Neutrophil (primary cell): ENCODE data around the gene BICDL2.
A peak's percentile ranks its signal among the peaks of the same experiment; 100 is the strongest.
"Not testable (repeated sequence)": the region's sequence is repeated elsewhere in the genome, so short reads cannot be mapped to it uniquely, and the experiment has no call there.

Experiments used
- H3K27ac ChIP-seq: fragments of 200-600 bp; sonication (generic); 2 replicates; pipeline ENCODE4 v1.5.1; 2016; ENCODE audit warnings: mild to moderate bottlenecking, moderate library complexity
- H3K27me3 ChIP-seq: fragments of 200-600 bp; sonication (generic); 2 replicates; pipeline ENCODE4 v1.6.0; 2016; ENCODE audit warnings: mild to moderate bottlenecking
- H3K36me3 ChIP-seq: fragments of 200-600 bp; sonication (generic); 2 replicates; pipeline ENCODE4 v1.5.1; 2017
- H3K4me1 ChIP-seq, 2 experiments: fragments of 200-600 bp in 1 of 2; sonication (generic) in 1 of 2; 1 replicate in 1 of 2; 2 replicates in 1 of 2; pipeline versions ENCODE4 v1.5.1 to v1.6.1; 2013 to 2016; ENCODE audit warnings: low read depth in 1 of 2, low read length in 1 of 2, mild to moderate bottlenecking in 1 of 2, moderate library complexity in 1 of 2; ENCODE audit not compliant: control insufficient read depth in 1 of 2, insufficient read depth in 1 of 2
- H3K4me3 ChIP-seq, 2 experiments: fragments of 200-600 bp in 1 of 2; sonication (generic) in 1 of 2; 1 replicate in 1 of 2; 2 replicates in 1 of 2; pipeline ENCODE4 v1.5.1; 2013 to 2016; ENCODE audit warnings: low read depth in 1 of 2, low read length in 1 of 2, mild to moderate bottlenecking in 1 of 2, moderate library complexity in 1 of 2
- H3K9me3 ChIP-seq: fragments of 200-600 bp; sonication (generic); 2 replicates; pipeline ENCODE4 v1.5.1; 2016
- TF ChIP-seq, protein P1 (sequence below): fragments of 200-600 bp; sonication (generic); IDR thresholded peaks from 2 replicates; pipeline ENCODE4 v1.5.1; 2016; ENCODE audit warnings: antibody characterized with exemption

BICDL2 gene

DNA sequence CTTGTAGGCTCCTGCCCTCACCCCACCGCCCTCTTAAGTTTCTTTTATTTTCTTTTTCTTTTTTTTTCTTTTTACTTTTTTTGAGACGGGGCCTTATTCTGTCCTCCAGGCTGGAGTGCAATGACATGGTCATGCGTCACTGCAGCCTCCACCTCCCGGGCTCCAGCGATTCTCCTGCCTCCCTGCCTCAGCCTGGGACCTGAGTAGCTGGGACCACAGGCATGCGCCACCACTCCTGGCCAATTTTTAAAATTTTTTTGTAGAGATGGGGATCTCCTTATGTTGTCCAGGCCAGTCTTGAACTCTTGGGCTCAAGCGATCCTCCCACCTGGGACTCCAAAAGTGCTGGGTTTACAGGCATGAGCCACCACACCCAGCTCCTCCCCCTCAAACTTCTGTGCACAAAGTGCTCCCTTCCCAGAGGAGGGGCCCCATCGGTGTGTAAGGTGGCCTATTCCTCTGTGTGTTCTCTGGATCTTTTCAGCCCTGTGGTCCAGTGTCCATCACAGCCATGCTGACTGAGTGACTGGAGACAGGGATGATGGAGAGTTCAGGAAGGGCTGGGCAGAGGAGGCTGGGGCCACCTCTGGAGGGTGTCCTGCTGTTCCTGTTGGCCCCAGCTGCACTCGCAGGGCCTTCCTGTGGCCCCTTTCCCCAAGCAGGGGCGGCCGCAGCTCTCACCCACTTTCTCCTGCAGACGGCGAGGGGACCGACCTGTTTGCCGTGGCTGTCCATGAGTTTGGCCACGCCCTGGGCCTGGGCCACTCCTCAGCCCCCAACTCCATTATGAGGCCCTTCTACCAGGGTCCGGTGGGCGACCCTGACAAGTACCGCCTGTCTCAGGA, 19.8 kb upstream of the BICDL2 start:
- Histone ChIP-seq H3K4me1 (peaks cover 90 to 97% of the 10 kb centered on the region in 2 experiments), H3K4me3 (peak overlapping the region; percentile 98 to 99), H3K27ac (peak overlapping the region; percentile 94), H3K27me3 (no peaks in the 10 kb centered on the region), H3K36me3 (peaks cover 72% of the 10 kb centered on the region), H3K9me3 (no peaks in the 10 kb centered on the region)
- TF ChIP-seq, protein P1, sequence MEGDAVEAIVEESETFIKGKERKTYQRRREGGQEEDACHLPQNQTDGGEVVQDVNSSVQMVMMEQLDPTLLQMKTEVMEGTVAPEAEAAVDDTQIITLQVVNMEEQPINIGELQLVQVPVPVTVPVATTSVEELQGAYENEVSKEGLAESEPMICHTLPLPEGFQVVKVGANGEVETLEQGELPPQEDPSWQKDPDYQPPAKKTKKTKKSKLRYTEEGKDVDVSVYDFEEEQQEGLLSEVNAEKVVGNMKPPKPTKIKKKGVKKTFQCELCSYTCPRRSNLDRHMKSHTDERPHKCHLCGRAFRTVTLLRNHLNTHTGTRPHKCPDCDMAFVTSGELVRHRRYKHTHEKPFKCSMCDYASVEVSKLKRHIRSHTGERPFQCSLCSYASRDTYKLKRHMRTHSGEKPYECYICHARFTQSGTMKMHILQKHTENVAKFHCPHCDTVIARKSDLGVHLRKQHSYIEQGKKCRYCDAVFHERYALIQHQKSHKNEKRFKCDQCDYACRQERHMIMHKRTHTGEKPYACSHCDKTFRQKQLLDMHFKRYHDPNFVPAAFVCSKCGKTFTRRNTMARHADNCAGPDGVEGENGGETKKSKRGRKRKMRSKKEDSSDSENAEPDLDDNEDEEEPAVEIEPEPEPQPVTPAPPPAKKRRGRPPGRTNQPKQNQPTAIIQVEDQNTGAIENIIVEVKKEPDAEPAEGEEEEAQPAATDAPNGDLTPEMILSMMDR: no peak

DNA sequence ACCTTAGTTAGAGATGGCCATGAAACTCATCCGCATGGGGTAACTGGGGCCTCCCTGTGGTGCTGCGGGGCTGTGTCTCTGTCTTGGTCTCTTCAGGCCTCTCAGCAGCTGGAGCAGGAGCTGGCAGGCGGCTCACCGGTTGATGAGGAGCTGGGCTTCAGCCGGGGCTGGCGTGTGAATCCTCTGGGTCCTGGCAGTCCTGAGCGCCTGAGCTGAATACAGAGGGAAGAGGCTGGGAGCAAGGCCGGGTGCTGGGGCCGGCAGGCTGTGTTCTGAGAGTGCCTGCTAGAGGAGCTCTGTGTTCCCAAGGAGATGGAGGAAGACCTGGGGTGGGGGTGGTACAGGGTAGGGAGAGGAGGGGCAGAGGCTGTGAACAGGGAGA, 19.0 kb upstream of the BICDL2 start:
- not testable (repeated sequence) for H3K9me3 ChIP-seq, H3K27me3 ChIP-seq
- peak overlapping the region; percentile 94 for H3K27ac ChIP-seq
- peaks cover 78% of the 10 kb centered on the region for H3K36me3 ChIP-seq
- peak overlapping the region; percentile 98 to 99 for H3K4me3 ChIP-seq
- H3K4me1 ChIP-seq: peaks cover 92 to 97% of the 10 kb centered on the region in 2 experiments

DNA sequence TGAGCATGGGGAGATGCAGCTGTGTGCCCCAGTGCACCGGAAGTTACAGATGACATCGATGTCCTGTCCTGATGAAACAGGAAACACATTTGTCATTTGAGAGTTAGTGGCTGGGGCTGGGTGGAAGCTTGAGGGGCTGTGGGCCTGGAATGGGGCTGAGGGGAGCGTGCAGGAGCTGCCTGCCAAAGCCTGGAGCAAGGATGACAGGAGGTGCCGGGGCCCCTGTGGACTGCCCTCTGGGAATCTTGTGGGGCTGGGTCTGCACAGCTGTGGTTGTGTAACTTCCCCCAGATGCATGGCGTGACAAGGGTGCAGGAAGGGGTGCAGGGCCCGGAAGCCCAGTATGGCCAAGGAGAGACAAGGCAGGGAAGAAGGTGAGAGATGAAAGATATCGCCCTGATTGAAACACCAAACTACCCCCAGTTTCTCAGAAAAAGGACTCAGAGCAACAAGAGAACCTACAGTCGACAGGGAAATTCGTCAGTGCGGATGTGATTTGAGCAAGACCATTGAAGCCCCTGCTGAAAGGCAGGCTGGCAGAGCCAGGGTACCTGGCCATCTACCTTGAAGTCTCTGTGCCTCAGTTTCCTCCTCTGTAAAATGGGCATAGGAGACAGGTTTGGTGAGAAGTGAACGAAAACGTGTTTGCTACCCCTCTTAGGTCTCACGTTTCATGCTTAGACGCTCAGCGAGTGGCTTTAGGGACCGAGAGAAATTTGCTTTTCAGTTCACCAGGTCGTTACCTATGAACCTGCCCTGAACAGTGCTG, 18.4 kb upstream of the BICDL2 start:
- peaks cover 78% of the 10 kb centered on the region for H3K36me3 ChIP-seq
- H3K27me3 ChIP-seq: no peaks in the 10 kb centered on the region
- TF ChIP-seq, protein P1: no peak
- H3K27ac ChIP-seq: peak overlapping the region; percentile 94
- no peaks in the 10 kb centered on the region for H3K9me3 ChIP-seq
- H3K4me3 ChIP-seq: peak overlapping the region; percentile 98 to 99
- H3K4me1 ChIP-seq: peaks cover 92 to 97% of the 10 kb centered on the region in 2 experiments

DNA sequence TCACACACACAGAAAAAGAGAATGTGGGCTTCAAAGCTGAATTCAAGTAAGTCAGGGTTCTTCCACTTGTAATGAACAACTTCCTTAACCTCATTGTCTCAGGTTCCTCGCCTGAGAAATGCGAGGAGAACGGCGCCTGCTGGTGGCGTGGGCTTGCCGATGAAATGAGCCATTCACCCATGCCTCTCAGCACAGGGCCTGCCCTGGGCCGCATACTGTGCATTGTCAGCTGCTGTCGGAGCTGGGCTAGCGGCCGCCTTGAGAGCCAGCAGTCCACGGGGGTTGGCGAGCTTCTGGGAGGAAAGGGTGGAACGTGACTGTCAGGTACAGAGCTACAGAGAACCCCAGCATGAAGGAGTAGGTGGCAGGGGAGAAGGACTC, 16.6 kb upstream of the BICDL2 start:
- TF ChIP-seq, protein P1: peak; percentile 15
- Histone ChIP-seq H3K4me1 (peaks cover 95 to 99% of the 10 kb centered on the region in 2 experiments), H3K36me3 (peaks cover 78% of the 10 kb centered on the region), H3K27ac (peak overlapping the region; percentile 94), H3K4me3 (peak overlapping the region; percentile 99)
- H3K9me3 ChIP-seq, H3K27me3 ChIP-seq: not testable (repeated sequence)

DNA sequence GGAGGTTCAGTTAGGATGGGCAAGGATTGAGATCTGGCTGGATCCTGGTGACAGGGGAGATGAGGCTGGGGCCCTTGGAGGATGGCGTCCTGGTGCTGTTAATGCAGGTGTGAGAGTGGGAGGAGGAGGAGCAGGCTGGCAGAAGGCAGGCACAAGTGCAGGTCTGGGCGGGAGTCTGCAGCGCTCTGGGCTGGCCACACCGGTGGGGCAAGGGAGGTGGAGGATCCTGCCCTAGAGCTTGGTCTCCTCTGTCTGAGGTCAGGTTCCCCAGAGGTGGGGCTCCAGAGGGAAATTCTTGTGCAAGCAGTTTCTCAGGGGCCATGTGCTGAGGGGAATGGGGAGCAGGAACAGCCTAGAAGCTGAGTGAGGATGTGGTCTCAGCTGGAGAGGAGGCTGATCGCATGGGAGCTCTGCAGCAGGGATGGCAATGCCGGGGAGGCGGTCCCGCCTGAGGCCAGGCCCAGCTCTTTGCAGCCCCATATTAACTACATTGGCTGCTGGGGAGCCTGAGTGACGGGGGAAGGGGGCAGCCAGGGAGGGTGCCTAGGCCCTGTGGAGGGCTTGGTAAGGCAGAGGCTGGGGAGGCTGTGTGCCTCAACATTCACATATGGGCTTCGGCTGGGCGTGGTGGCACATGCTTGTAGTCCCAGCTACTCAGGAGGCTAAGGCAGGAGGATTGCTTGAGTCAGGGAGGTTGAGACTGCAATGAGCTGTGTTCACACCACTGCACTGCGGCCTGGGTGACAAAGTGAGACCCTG, 16.0 kb upstream of the BICDL2 start:
- Histone ChIP-seq H3K4me1 (peaks cover 93 to 99% of the 10 kb centered on the region in 2 experiments), H3K4me3 (peak overlapping the region; percentile 99)

DNA sequence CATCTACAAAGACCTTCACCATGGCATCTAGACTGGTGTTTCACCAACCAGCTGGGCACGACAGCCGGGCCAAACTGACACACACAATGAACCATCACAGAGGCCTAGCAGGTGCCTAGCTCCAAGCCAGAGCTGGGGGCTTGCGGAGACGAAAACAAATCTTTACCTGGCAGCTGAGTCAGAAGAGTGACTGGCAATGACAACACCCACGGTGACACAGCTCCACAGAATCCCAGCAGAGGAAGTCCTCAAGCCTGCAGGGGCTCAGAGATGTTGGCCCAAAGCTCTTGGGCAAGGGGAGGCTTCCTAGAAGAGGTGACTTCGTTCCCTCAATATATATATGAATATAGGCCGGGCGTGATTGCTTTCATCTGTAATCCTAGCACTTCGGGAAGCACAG, 14.8 kb upstream of the BICDL2 start:
- peak overlapping the region; percentile 99 for H3K4me3 ChIP-seq
- H3K9me3 ChIP-seq: no peaks in the 10 kb centered on the region
- TF ChIP-seq, protein P1: no peak
- H3K27me3 ChIP-seq: no peaks in the 10 kb centered on the region
- H3K36me3 ChIP-seq: peaks cover 66% of the 10 kb centered on the region
- peak overlapping the region; percentile 94 for H3K27ac ChIP-seq
- peaks cover 81 to 91% of the 10 kb centered on the region in 2 experiments for H3K4me1 ChIP-seq

More for the DNA sequence above, 16.0 kb upstream of the BICDL2 start:
- not testable (repeated sequence) for H3K27me3 ChIP-seq, H3K9me3 ChIP-seq
- Histone ChIP-seq H3K27ac (peak overlapping the region; percentile 94), H3K36me3 (peaks cover 78% of the 10 kb centered on the region)
